GM23248 (cell line): ENCODE results near the gene CMSS1. TPM values are rescaled to one million over a fixed set of nuclear protein-coding genes. Genes with fewer than 3 reads are reported as not detected.

Source experiments
- DNase-seq: peaks from one replicate; pipeline ENCODE4 v3.0.0-alpha.2; 2015
- H2AFZ ChIP-seq: fragments of 200-600 bp; sonication (generic); 2 replicates; pipeline ENCODE4 v1.6.1; 2016; ENCODE audit warnings: antibody characterized with exemption
- H3F3A ChIP-seq: fragments of 200-600 bp; sonication (generic); 2 replicates; pipeline ENCODE4 v1.6.1; 2016; ENCODE audit warnings: mild to moderate bottlenecking, antibody characterized with exemption, mixed run types; ENCODE audit not compliant: insufficient read depth
- H3K27ac ChIP-seq: fragments of 200-600 bp; sonication (generic); 2 replicates; pipeline ENCODE4 v1.5.1; 2016; ENCODE audit warnings: mild to moderate bottlenecking
- H3K27me3 ChIP-seq: fragments of 200-600 bp; sonication (generic); replicated peaks from 2 replicates; pipeline ENCODE4 v1.6.1; 2016; ENCODE audit warnings: mild to moderate bottlenecking; ENCODE audit not compliant: insufficient read depth
- H3K36me3 ChIP-seq: fragments of 200-600 bp; sonication (generic); 2 replicates; pipeline ENCODE4 v1.6.1; 2016; ENCODE audit warnings: low read depth, mild to moderate bottlenecking
- H3K4me1 ChIP-seq: fragments of 200-600 bp; sonication (generic); 2 replicates; pipeline ENCODE4 v1.6.1; 2016; ENCODE audit warnings: mild to moderate bottlenecking; ENCODE audit not compliant: insufficient read depth
- H3K4me2 ChIP-seq: fragments of 200-600 bp; sonication (generic); one replicate; pipeline ENCODE4 v1.6.1; 2016; ENCODE audit warnings: mild to moderate bottlenecking; ENCODE audit not compliant: unreplicated experiment
- H3K4me3 ChIP-seq: fragments of 200-600 bp; sonication (generic); 2 replicates; pipeline ENCODE4 v1.5.1; 2016; ENCODE audit warnings: mild to moderate bottlenecking
- H3K79me2 ChIP-seq: fragments of 200-600 bp; sonication (generic); 2 replicates; pipeline ENCODE4 v1.6.1; 2016; ENCODE audit warnings: mild to moderate bottlenecking; ENCODE audit not compliant: insufficient read depth
- H3K9ac ChIP-seq: fragments of 200-600 bp; sonication (generic); 2 replicates; pipeline ENCODE4 v1.6.1; 2016; ENCODE audit warnings: mild to moderate bottlenecking
- H3K9me2 ChIP-seq: fragments of 200-600 bp; sonication (generic); 2 replicates; pipeline ENCODE4 v1.6.1; 2016; ENCODE audit warnings: mixed run types, mild to moderate bottlenecking, moderate library complexity; ENCODE audit not compliant: insufficient read depth
- H3K9me3 ChIP-seq: fragments of 200-600 bp; sonication (generic); one replicate; pipeline ENCODE4 v1.6.1; 2017; ENCODE audit warnings: low read depth
- H4K20me1 ChIP-seq: fragments of 200-600 bp; sonication (generic); 2 replicates; pipeline ENCODE4 v1.6.0; 2016; ENCODE audit not compliant: insufficient read depth
- EZH2 ChIP-seq: fragments of 200-600 bp; sonication (generic); IDR thresholded peaks from 2 replicates; pipeline ENCODE4 v1.6.1; 2018; ENCODE audit warnings: antibody characterized with exemption, mild to moderate bottlenecking; ENCODE audit not compliant: insufficient read depth, poor library complexity, severe bottlenecking
- EZH2phosphoT487 ChIP-seq: fragments of 200-600 bp; sonication (generic); IDR thresholded peaks from 2 replicates; pipeline ENCODE4 v1.6.1; 2018; ENCODE audit warnings: antibody characterized with exemption, moderate library complexity, mild to moderate bottlenecking, low read depth; ENCODE audit not compliant: insufficient read depth
- WGBS, 2 experiments: methylation state at CpG; one replicate each; pipeline ENCODE4 v1.1.6; 2015 to 2017; ENCODE audit warnings: low lambda C conversion rate in 2 of 2, low coverage in 1 of 2; ENCODE audit errors: missing lambda C conversion rate in 2 of 2; 5-methylcytosine and 5-hydroxymethylcytosine counted together
- in situ Hi-C: fragments of 300-500 bp; cut with MboI; formaldehyde crosslinking; loops from 2 replicates; pipeline ENCODE4 v1.15.0; 2020
- polyA plus RNA-seq: library from polyadenylated mRNA; unstranded; fragments of >200 nt; fragmentation: Nextera tagmentation; extraction: Ambion mirVana; gene quantifications from 2 replicates; pipeline ENCODE4 v1.2.1, GENCODE V29; 2016
- total RNA-seq: library from RNA; depleted of rRNA; stranded (reverse); fragments of >200 nt; shearing (Covaris generic); gene quantifications from 2 replicates; pipeline ENCODE4 v1.2.3, GENCODE V29; 2014

CMSS1 gene
- total and polyA plus RNA-seq, 2 experiments from 2014 or later: 17.2 to 26.6 TPM

DNA sequence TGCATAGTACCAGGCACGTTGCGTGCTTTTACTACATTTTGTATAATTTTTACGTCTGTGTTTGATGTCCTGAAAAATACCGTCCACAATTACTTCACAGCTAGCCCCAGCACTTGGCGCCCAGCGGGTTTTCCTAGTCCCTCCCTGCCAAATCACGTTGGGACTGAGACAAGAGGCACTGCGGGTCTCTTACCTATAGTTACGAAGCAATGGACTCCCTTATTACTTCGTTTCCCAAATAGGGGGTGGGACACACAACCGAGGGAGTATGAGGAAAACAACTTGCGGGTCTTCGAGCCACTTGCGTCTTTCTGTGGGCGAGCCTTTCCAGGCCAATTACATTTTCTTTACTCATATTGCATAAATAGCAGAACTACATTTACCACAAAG is 620 bp upstream of the CMSS1 start:
- peaks cover 14% of the 10 kb centered on the region for H3K4me1 ChIP-seq
- H3F3A ChIP-seq: peaks cover 10% of the 10 kb centered on the region; the same call in 1 of the 2 replicates
- peak overlapping the region; percentile 92 for H3K27ac ChIP-seq
- H4K20me1 ChIP-seq: no peaks in the 10 kb centered on the region
- in situ Hi-C loops: no loop called here
- no peaks in the 10 kb centered on the region for H3K27me3 ChIP-seq
- peak overlapping the region; percentile 79 for H3K4me3 ChIP-seq
- H3K79me2 ChIP-seq: peaks cover 32% of the 10 kb centered on the region
- H2AFZ ChIP-seq: peak overlapping the region; percentile 88
- H3K36me3 ChIP-seq: no peaks in the 10 kb centered on the region
- H3K9me2 ChIP-seq: no peaks in the 10 kb centered on the region
- peak; percentile 59 for DNase-seq
- TF ChIP-seq EZH2 (no peak), EZH2phosphoT487 (no peak)
- 1 to 2% methylated on average over 14 of the region's 15 CpGs for WGBS, 2 experiments
- H3K9ac ChIP-seq: peak overlapping the region; percentile 93
- H3K9me3 ChIP-seq: no peaks in the 10 kb centered on the region
- peak overlapping the region; percentile 89 for H3K4me2 ChIP-seq

- H3K36me3 ChIP-seq: no peaks in the 10 kb centered on the region
- peak; percentile 23 for DNase-seq
- H3K27ac ChIP-seq: 0 out of 2 replicates have a peak overlapping the region, but pooled peaks have one; percentile 92
- no peak for TF ChIP-seq EZH2phosphoT487
- TF ChIP-seq EZH2: no peak
- peak overlapping the region; percentile 93 for H3K9ac ChIP-seq
- H3K4me3 ChIP-seq: peak overlapping the region; percentile 79; the same call in 1 of the 2 replicates
- H3K4me1 ChIP-seq: peaks cover 14% of the 10 kb centered on the region
- H3K4me2 ChIP-seq: peak overlapping the region; percentile 89
- no peaks in the 10 kb centered on the region for H4K20me1 ChIP-seq
- in situ Hi-C loops: no loop called here
- H3K79me2 ChIP-seq: peaks cover 32% of the 10 kb centered on the region
- H3K9me3 ChIP-seq: no peaks in the 10 kb centered on the region
- peaks cover 10% of the 10 kb centered on the region; the same call in 1 of the 2 replicates for H3F3A ChIP-seq
- WGBS, 2 experiments: 79 to 90% methylated on average over 2 of the region's 2 CpGs
- no peaks in the 10 kb centered on the region for H3K27me3 ChIP-seq
- H3K9me2 ChIP-seq: no peaks in the 10 kb centered on the region
- H2AFZ ChIP-seq: no peak overlapping the region
Measured at GRCh38 chr3:99818818-99819217, 1.2 kb downstream of the CMSS1 start.

DNA sequence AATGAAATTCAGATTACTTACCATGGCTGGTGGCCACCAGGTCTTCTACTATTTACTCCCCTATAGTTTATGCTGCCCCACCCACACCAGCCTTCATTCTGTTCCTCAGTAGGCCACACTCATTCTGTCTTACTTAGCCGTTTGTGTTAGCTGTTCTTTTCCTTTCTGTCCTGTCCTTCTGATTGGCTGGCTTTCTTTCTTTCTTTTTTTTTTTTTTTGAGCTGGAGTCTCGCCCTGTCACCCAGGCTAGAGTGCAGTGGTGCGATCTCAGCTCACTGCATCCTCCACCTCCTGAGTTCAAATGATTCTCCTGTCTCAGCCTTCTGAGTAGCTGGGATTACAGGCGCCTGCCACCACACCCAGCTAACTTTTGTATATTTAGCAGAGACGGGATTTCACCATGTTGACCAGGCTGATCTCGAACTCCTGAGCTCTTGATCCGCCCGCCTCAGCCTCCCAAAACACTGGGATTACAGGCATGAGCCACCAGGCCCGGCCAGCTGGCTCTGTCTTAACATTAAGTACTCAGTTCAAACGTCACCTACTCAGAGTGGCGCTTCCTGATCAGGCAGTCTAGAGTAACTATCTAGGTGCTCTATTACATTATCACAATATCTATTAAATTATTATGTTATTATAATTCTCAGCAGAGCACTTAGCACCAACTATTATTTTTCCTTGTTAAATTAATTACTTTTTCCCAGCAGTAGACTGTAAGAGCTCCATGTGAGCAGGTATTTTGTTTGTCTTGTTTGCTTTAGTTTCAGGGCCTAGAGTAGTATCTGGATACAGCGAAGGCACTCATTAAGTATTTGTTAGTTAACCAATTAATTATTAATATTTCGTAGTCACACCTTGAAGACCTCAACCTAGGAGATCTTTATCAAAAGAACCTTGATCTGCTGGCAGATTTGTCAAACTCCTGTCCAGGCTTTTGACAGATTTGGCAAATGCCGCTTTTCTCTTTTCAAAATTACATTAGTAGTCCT is 6.4 kb downstream of the CMSS1 start:
- H3K4me1 ChIP-seq: peaks cover 10% of the 10 kb centered on the region
- DNase-seq: no peak
- H3K9me3 ChIP-seq: no peaks in the 10 kb centered on the region
- in situ Hi-C loops: no loop called here
- no peaks in the 10 kb centered on the region for H3K27me3 ChIP-seq
- H3K9ac ChIP-seq: no peak overlapping the region
- WGBS, 2 experiments: 88 to 89% methylated on average over 14 of the region's 14 CpGs
- no peaks in the 10 kb centered on the region for H3F3A ChIP-seq
- peaks cover 48% of the 10 kb centered on the region for H3K79me2 ChIP-seq
- TF ChIP-seq EZH2: no peak
- TF ChIP-seq EZH2phosphoT487: no peak
- no peaks in the 10 kb centered on the region for H3K9me2 ChIP-seq
- no peak overlapping the region for H2AFZ ChIP-seq
- no peak overlapping the region for H3K4me3 ChIP-seq
- no peak overlapping the region for H3K4me2 ChIP-seq
- no peaks in the 10 kb centered on the region for H4K20me1 ChIP-seq
- no peak overlapping the region for H3K27ac ChIP-seq
- H3K36me3 ChIP-seq: no peaks in the 10 kb centered on the region

- H3F3A ChIP-seq: no peaks in the 10 kb centered on the region
- no peak overlapping the region for H3K4me3 ChIP-seq
- H3K9me3 ChIP-seq: no peaks in the 10 kb centered on the region
- H3K27me3 ChIP-seq: no peaks in the 10 kb centered on the region
- H3K27ac ChIP-seq: no peak overlapping the region
- TF ChIP-seq EZH2phosphoT487: no peak
- no peak for TF ChIP-seq EZH2
- no peaks in the 10 kb centered on the region for H3K9me2 ChIP-seq
- 70 to 76% methylated on average over 3 of the region's 3 CpGs for WGBS, 2 experiments
- in situ Hi-C loops: no loop called here
- H3K4me1 ChIP-seq: peaks cover 7% of the 10 kb centered on the region; the same call in 1 of the 2 replicates
- no peak overlapping the region for H3K4me2 ChIP-seq
- no peaks in the 10 kb centered on the region for H3K36me3 ChIP-seq
- peak; percentile 44 for DNase-seq
- H3K9ac ChIP-seq: no peak overlapping the region
- H2AFZ ChIP-seq: no peak overlapping the region
- peaks cover 48% of the 10 kb centered on the region for H3K79me2 ChIP-seq
- H4K20me1 ChIP-seq: no peaks in the 10 kb centered on the region
Measured at GRCh38 chr3:99825004-99825640, 7.5 kb downstream of the CMSS1 start.
